C4-2B (cell line): Measurements from ENCODE around the gene GALNT5.
"Not testable (repeated sequence)": the region's sequence is repeated elsewhere in the genome, so short reads cannot be mapped to it uniquely, and the experiment has no call there.

Source experiments
- H3K27ac ChIP-seq: fragments of 450-650 bp; 2 replicates; pipeline ENCODE4 v1.5.1; 2017
- ZFX ChIP-seq: fragments of 450-650 bp; IDR thresholded peaks from 2 replicates; pipeline ENCODE4 v1.6.1; 2017
- TF ChIP-seq, protein P1 (sequence below): fragments of 450-650 bp; conservative IDR thresholded peaks from 2 replicates; pipeline ENCODE4 v1.5.1; 2017; ENCODE audit warnings: mild to moderate bottlenecking

Gene GALNT5

GRCh38 chr2:157223624-157224205 is 33.8 kb upstream of the GALNT5 start:
- TF ChIP-seq ZFX, result no peak
- TF ChIP-seq, protein P1, sequence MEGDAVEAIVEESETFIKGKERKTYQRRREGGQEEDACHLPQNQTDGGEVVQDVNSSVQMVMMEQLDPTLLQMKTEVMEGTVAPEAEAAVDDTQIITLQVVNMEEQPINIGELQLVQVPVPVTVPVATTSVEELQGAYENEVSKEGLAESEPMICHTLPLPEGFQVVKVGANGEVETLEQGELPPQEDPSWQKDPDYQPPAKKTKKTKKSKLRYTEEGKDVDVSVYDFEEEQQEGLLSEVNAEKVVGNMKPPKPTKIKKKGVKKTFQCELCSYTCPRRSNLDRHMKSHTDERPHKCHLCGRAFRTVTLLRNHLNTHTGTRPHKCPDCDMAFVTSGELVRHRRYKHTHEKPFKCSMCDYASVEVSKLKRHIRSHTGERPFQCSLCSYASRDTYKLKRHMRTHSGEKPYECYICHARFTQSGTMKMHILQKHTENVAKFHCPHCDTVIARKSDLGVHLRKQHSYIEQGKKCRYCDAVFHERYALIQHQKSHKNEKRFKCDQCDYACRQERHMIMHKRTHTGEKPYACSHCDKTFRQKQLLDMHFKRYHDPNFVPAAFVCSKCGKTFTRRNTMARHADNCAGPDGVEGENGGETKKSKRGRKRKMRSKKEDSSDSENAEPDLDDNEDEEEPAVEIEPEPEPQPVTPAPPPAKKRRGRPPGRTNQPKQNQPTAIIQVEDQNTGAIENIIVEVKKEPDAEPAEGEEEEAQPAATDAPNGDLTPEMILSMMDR, result no peak
- no peak overlapping the region for H3K27ac ChIP-seq

GRCh38 chr2:157224448-157224847 is 33.1 kb upstream of the GALNT5 start:
- H3K27ac ChIP-seq, result not testable (repeated sequence)

GRCh38 chr2:157227592-157227991 is 29.9 kb upstream of the GALNT5 start:
- no peak for TF ChIP-seq ZFX
- TF ChIP-seq, protein P1, result no peak
- H3K27ac ChIP-seq, result no peak overlapping the region

- no peak overlapping the region for H3K27ac ChIP-seq
- TF ChIP-seq, protein P1, result no peak
- TF ChIP-seq ZFX, result no peak
Measured at GRCh38 chr2:157228946-157229345, 28.6 kb upstream of the GALNT5 start.

DNA sequence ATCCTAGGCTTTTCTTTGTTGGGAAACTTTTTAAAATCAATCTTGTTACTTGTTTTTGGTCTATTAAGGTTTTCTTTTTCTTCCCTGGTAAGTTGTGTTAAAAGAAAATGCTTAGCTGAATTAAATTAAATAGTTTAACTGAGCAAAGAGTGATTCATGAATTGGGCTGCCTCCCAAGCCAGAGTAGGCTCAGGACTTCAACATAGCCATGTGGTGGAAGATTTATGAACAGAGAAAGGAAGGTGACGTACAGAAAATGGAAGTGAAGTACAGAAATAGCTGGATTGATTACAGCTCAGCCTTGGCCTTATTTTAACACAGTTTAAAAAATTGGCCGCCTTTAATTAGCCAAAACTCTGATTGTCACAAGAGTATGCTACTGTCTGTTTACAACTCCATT is 27.9 kb upstream of the GALNT5 start:
- TF ChIP-seq, protein P1, result no peak
- no peak for TF ChIP-seq ZFX
- H3K27ac ChIP-seq, result no peak overlapping the region

DNA sequence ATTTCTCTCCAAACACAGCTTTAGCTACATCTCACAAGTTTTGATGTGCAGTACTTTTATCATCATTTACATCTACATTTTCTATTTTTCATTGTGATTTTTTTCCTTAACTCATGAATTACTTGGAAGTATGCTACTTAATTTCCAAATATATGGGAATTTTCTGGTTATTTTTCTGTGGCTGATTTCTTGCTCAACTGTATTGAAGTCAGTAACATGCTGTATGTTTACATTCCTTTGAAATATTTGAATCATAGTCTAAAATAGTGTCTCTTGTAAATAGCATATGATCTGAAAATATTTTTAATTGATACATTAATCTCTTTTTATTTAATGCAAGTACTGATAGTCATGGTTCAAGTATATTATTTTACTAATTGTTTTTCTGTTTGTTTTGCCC is 26.0 kb upstream of the GALNT5 start:
- no peak for TF ChIP-seq ZFX
- TF ChIP-seq, protein P1, result no peak
- H3K27ac ChIP-seq, result no peak overlapping the region

DNA sequence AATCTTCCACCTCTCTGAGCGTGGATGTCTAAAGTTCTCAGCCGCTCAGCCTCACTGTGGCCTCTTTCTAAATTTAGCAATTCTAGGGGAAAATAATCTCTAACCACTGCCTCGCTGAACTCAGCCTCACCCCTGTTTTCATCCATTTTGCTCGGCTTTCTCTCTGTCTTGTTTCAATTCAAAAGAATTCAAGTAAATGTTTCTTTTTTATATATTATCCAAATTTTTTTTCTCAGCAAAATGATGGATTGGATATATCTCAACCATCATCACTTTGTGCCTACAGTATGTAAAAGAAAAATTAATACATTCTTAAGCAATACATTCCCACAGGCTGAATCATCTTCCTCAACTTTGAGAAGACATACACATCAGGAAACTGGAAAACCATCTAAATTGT is 24.0 kb upstream of the GALNT5 start:
- H3K27ac ChIP-seq, result no peak overlapping the region
- TF ChIP-seq, protein P1, result no peak
- no peak for TF ChIP-seq ZFX

GRCh38 chr2:157236404-157236803 is 21.1 kb upstream of the GALNT5 start:
- H3K27ac ChIP-seq, result no peak overlapping the region
- TF ChIP-seq ZFX, result no peak
- TF ChIP-seq, protein P1, result no peak
